Raji (cell line): ENCODE measurements around the gene STK40.

Source experiments
- POLR2A ChIP-seq: IDR thresholded peaks from 2 replicates; pipeline ENCODE4 v1.6.1; 2011; ENCODE audit warnings: low read depth, low read length, control low read depth; ENCODE audit not compliant: insufficient read depth

STK40 gene

GRCh38 chr1:36322786-36323635, 62.7 kb downstream of the STK40 start:
- TF ChIP-seq POLR2A = no peak

- TF ChIP-seq POLR2A = no peak
Observed at GRCh38 chr1:36322041-36322785, 63.5 kb downstream of the STK40 start.

- TF ChIP-seq POLR2A = no peak
Observed at GRCh38 chr1:36321119-36321951, 64.4 kb downstream of the STK40 start.

GRCh38 chr1:36320767-36321118, 65.0 kb downstream of the STK40 start:
- no peak for TF ChIP-seq POLR2A

- TF ChIP-seq POLR2A = no peak
Observed at GRCh38 chr1:36320291-36320761, 65.4 kb downstream of the STK40 start.

- TF ChIP-seq POLR2A = no peak
Observed at GRCh38 chr1:36309397-36309796, 76.3 kb downstream of the STK40 start.

GRCh38 chr1:36307601-36308330, 78.0 kb downstream of the STK40 start:
- TF ChIP-seq POLR2A = no peak

GRCh38 chr1:36306902-36307456, 78.7 kb downstream of the STK40 start:
- TF ChIP-seq POLR2A = peak; percentile 98

- TF ChIP-seq POLR2A = no peak
Observed at GRCh38 chr1:36306210-36306901, 79.4 kb downstream of the STK40 start, which contains the start of gene SH3D21. Gene SH3D21, plus strand, starts transcription at chr1:36306368. Its CDS starts 53 bp downstream, at chr1:36306421.

GRCh38 chr1:36305915-36306209, 79.9 kb downstream of the STK40 start:
- no peak for TF ChIP-seq POLR2A

- no peak for TF ChIP-seq POLR2A
Observed at GRCh38 chr1:36304970-36305914, 80.5 kb downstream of the STK40 start.

GRCh38 chr1:36304521-36304920, 81.2 kb downstream of the STK40 start:
- TF ChIP-seq POLR2A = no peak

- no peak for TF ChIP-seq POLR2A
Observed at GRCh38 chr1:36303650-36304360, 81.9 kb downstream of the STK40 start.

GRCh38 chr1:36303244-36303643, 82.5 kb downstream of the STK40 start:
- TF ChIP-seq POLR2A = no peak
